Stomach (tissue), 9 donors: ENCODE data around the gene AFF1. TPM values are rescaled to one million over a fixed set of nuclear protein-coding genes. Genes with fewer than 3 reads are reported as not detected.
A peak's percentile ranks its signal among the peaks of the same experiment; 100 is the strongest.

Source experiments
- DNase-seq, 2 donors: peaks; one replicate each; pipeline versions ENCODE4 v3.0.0 to v3.0.0-alpha.2; 2013 to 2019
- H3K27ac ChIP-seq, 5 donors: fragments of 200-600 bp in 4 of 5; sonication (generic) in 4 of 5; one replicate each; pipeline ENCODE4 v1.5.1; 2013 to 2019; ENCODE audit warnings: mild to moderate bottlenecking in 1 of 5, moderate library complexity in 1 of 5
- H3K27me3 ChIP-seq, 3 donors: fragments of 200-600 bp; sonication (generic); one replicate each; pipeline ENCODE4 v1.5.1; 2017 to 2019; ENCODE audit warnings: mixed run types in 1 of 3
- H3K36me3 ChIP-seq, 4 donors: fragments of 200-600 bp; sonication (generic); 1 replicate in 3 of 4; 2 replicates in 1 of 4; pipeline ENCODE4 v1.5.1; 2016 to 2019
- H3K4me1 ChIP-seq, 4 donors: fragments of 200-600 bp; sonication (generic); one replicate each; pipeline ENCODE4 v1.5.1; 2016 to 2019
- H3K4me3 ChIP-seq, 4 donors: fragments of 200-600 bp; sonication (generic) in 3 of 4; one replicate each; pipeline ENCODE4 v1.5.1; 2016 to 2019; ENCODE audit warnings: mild to moderate bottlenecking in 1 of 4
- H3K9me3 ChIP-seq, 4 donors: fragments of 200-600 bp; sonication (generic); one replicate each; pipeline ENCODE4 v1.5.1; 2016 to 2019
- CTCF ChIP-seq, 7 experiments: fragments of 450-650 bp in 4 of 7; fragments of 200-600 bp in 3 of 7; sonication (generic) in 3 of 7; IDR thresholded peaks; one replicate each; pipeline ENCODE4 v1.5.1; 2016 to 2019; ENCODE audit warnings: antibody characterized with exemption in 7 of 7, control low read depth in 2 of 7, mild to moderate bottlenecking in 1 of 7
- EP300 ChIP-seq: sonication (generic); formaldehyde crosslinking; IDR thresholded peaks from one replicate; pipeline ENCODE4 v1.6.1; 2017; ENCODE audit warnings: antibody characterized with exemption
- POLR2A ChIP-seq, 4 donors: fragments of 450-650 bp; IDR thresholded peaks; one replicate each; pipeline ENCODE4 v1.6.1; 2016; ENCODE audit warnings: antibody characterized with exemption in 4 of 4, control low read depth in 2 of 4, mild to moderate bottlenecking in 1 of 4, moderate library complexity in 1 of 4
- POLR2AphosphoS5 ChIP-seq, 3 donors: sonication (generic); formaldehyde crosslinking; IDR thresholded peaks; one replicate each; pipeline ENCODE4 v1.6.1; 2016; ENCODE audit warnings: antibody characterized with exemption in 3 of 3
- WGBS, 5 donors: extraction: QIAGEN DNeasy Blood & Tissue Kit in 3 of 5; methylation state at CpG; one replicate each; pipeline versions ENCODE4 v1.1.5 to v1.1.7; 2013 to 2018; 5-methylcytosine and 5-hydroxymethylcytosine counted together
- intact Hi-C: fragments of 100-400 bp; cut with DNase I; formaldehyde crosslinking; loops from one replicate; pipeline ENCODE4 v1.15.1; 2023; ENCODE audit warnings: low total_unique reads
- polyA plus RNA-seq, 3 donors: library from polyadenylated mRNA; stranded (reverse); fragments of 200-250 nt; gene quantifications; one replicate each; pipeline ENCODE4 v1.2.3, GENCODE V29; 2013
- total RNA-seq, 5 donors: library from RNA; depleted of rRNA; stranded (reverse); fragments of >200 nt; gene quantifications; one replicate each; pipeline versions ENCODE4 v1.1.0 to v1.2.3, GENCODE V29; 2014 to 2016
- donor health status: healthy with polysubstance abuse.
- donor health status: Bipolar disorder and iron deficiency.
- donor health status: healthy.

Gene AFF1
- total and polyA plus RNA-seq, 8 donors = 6.9 to 177 (median 59.1) TPM

- intact Hi-C loops = loop anchor here (5.0 kb wide), 1 partner anchor 401 kb away; no protein-coding TSS in a partner anchor
- no peaks in the 10 kb centered on the region for H3K9me3 ChIP-seq
Observed at GRCh38 chr4:86898562-86898961, 36.2 kb upstream of the AFF1 start.

GRCh38 chr4:86901864-86902263, 32.9 kb upstream of the AFF1 start:
- DNase-seq = no peak
- H3K9me3 ChIP-seq = no peaks in the 10 kb centered on the region
- H3K36me3 ChIP-seq = no peaks in the 10 kb centered on the region
- H3K4me1 ChIP-seq = peaks cover 4 to 12% (median 8%) of the 10 kb centered on the region in 4 donors
- no peak overlapping the region for H3K27ac ChIP-seq
- H3K4me3 ChIP-seq = no peak overlapping the region
- intact Hi-C loops = loop anchor here (10.0 kb wide), 1 partner anchor 377 kb away; no protein-coding TSS in a partner anchor
- no peaks in the 10 kb centered on the region for H3K27me3 ChIP-seq
- TF ChIP-seq POLR2A (IDR thresholded peaks at IDR 0.05) (no peak), EP300 (no peak), POLR2AphosphoS5 (IDR thresholded peaks at IDR 0.05) (no peak), CTCF (IDR thresholded peaks at IDR 0.05) (no peak)
- WGBS, 5 donors = 82 to 89% (median 88%) methylated on average over 3 of the region's 3 CpGs

More at GRCh38 chr4:86898562-86898961, 36.2 kb upstream of the AFF1 start:
- DNase-seq = peak in 1 of 2 donors; percentile 24
- Histone ChIP-seq H3K4me1 (no peaks in the 10 kb centered on the region), H3K36me3 (no peaks in the 10 kb centered on the region), H3K27me3 (no peaks in the 10 kb centered on the region), H3K4me3 (no peak overlapping the region), H3K27ac (no peak overlapping the region)
- WGBS, 5 donors = 81 to 89% (median 86%) methylated on average over 4 of the region's 4 CpGs
- TF ChIP-seq POLR2AphosphoS5 (IDR thresholded peaks at IDR 0.05) (no peak), CTCF (IDR thresholded peaks at IDR 0.05) (peak in 1 of 7 experiments; percentile 16)

- no peaks in the 10 kb centered on the region for H3K9me3 ChIP-seq
- peaks cover 0 to 2% (median 0%) of the 10 kb centered on the region in 4 donors for H3K36me3 ChIP-seq
- TF ChIP-seq POLR2AphosphoS5 (IDR thresholded peaks at IDR 0.05) = no peak
- no peak for TF ChIP-seq EP300
- TF ChIP-seq POLR2A (IDR thresholded peaks at IDR 0.05) = no peak
- no peak for TF ChIP-seq CTCF (IDR thresholded peaks at IDR 0.05)
- no peaks in the 10 kb centered on the region for H3K27me3 ChIP-seq
- DNase-seq = peak in 1 of 2 donors; percentile 45
- peaks cover 4 to 48% (median 36%) of the 10 kb centered on the region in 4 donors for H3K4me1 ChIP-seq
- WGBS, 5 donors = 6 to 9% (median 8%) methylated on average over 2 of the region's 2 CpGs
- H3K27ac ChIP-seq = peak overlapping the region in 4 of 5 donors; percentile 20 to 70 (median 44)
- H3K4me3 ChIP-seq = no peak overlapping the region
- intact Hi-C loops = loop anchor here (10.0 kb wide), 1 partner anchor 383 kb away; no protein-coding TSS in a partner anchor
Observed at GRCh38 chr4:86908251-86908657, 26.6 kb upstream of the AFF1 start.

- Histone ChIP-seq H3K4me3 (no peak overlapping the region), H3K36me3 (peaks cover 0 to 5% (median 0%) of the 10 kb centered on the region in 4 donors), H3K9me3 (no peaks in the 10 kb centered on the region), H3K27me3 (no peaks in the 10 kb centered on the region), H3K4me1 (peaks cover 2 to 44% (median 26%) of the 10 kb centered on the region in 4 donors), H3K27ac (no peak overlapping the region)
- no peak for TF ChIP-seq CTCF (IDR thresholded peaks at IDR 0.05)
- no peak for TF ChIP-seq EP300
- TF ChIP-seq POLR2A (IDR thresholded peaks at IDR 0.05) = no peak
- no peak for TF ChIP-seq POLR2AphosphoS5 (IDR thresholded peaks at IDR 0.05)
- WGBS, 5 donors = 47 to 67% (median 57%) methylated on average over 8 of the region's 8 CpGs
- no peak for DNase-seq
- intact Hi-C loops = loop anchor here (10.0 kb wide), 1 partner anchor 385 kb away; no protein-coding TSS in a partner anchor
Observed at GRCh38 chr4:86909546-86910295, 25.1 kb upstream of the AFF1 start.
